NCI-H345 treated with DMSO at 0.1 percent for 48 hours (cell line): ENCODE results near the gene GSTT2.
"Not testable (repeated sequence)": the region's sequence is repeated elsewhere in the genome, so short reads cannot be mapped to it uniquely, and the experiment has no call there.

Source experiments
- DNase-seq: peaks from one replicate; lab custom pipeline; 2025; ENCODE audit not compliant: unreplicated experiment; lab: John Stamatoyannopoulos, UW

Gene GSTT2

DNA sequence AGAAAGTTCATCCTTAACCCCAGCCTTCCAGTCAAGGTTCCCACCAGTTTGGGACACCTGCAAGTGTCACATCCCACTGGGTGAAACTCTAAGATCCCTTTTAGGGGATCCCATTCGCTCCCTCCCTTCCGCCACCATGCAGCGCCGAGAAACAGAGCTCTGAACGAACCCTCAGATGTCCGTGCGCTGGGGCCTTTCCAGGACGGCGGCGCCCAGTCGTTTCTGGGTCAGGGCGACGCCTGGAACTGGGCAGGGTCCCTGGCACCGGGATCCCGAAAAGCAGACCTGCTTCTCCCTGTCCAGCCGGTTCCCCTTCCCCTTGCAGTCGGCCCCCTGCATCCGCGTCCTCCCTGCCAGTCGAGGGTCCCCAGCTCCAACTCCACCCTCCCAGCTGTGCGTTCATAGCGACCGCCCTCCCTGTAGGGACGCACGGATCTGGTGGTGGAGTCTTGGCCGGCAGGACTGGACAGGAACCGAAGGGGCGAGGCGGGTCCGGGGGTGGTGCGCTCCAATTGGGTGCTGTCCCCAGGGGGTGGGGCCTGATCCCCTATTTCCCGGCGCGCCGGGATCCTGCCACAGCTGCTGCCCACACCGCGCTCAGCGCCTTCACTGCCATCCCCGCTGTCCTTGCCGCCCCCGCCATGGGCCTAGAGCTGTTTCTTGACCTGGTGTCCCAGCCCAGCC lies at the start of gene GSTT2:
Gene GSTT2 (plus strand): TSS at position 578 of the 684 bp plus-strand sequence.
- not testable (repeated sequence) for DNase-seq

DNA sequence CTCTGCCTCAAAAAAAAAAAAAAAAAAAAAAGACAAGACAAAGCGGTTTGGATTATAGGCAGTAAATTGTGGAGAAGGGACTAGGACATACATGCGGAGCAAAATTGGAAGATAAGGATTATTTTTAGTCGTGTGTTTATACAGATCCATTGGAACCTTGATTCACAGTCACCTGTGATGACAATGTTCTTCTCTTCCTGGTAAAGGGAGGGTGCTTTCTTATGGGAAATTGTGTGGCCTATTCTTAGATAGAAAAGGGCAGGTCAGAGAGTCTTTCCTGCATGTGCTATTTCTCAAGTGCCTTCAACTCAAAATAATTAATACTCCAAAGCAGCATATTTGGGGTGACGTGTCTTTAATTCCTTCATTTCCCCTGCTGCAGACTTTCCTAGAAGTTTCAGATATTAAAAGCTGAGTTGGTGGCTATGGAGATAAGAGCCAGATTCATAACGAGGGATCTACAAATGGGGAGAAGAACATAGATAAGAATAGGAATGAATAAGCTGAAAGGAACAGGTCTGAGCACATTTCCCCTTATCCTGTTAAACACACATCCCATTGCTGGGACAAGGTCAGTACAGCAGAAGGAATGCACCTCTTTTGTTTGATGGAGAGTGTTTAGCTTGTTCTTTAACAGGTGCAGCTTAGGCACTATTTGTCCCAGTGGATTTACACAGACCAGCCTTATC lies 41.5 kb upstream of the GSTT2 start:
- peak; percentile 7 for DNase-seq

DNA sequence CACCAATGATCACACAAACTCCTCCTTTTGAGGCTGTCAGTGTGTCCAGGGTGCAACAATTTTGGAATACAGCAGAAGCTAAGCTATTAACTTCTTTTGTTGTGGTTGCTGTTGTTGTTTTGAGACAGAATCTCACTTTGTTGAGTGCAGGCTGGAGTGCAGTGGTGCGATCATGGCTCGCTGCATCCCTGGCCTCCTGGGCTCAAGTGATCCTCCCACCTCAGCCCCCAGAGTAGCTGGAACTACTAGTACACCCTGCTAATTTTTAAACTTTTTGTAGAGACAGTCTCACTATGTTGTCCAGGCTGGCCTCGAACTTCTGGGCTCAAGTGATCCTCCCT lies 40.9 kb upstream of the GSTT2 start:
- DNase-seq: no peak

DNA sequence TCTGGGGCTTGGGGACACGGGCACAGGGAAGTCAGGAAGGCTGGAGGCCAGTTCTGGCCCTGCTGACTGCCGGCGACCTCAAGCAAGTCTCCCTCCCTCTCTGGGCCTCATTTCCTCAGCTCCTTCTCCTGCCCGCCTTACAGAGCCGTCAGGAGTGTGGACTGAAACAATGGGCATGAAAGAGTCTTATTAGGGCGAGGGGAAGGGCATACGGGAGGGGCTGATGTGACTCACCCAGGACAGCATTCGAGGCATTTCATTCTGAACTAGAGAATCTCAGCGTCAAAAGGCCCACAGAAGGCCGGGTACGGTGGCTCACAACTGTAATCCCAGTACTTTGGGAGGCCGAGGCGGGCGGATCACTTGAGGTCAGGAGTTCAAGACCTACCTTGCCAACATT lies 39.8 kb upstream of the GSTT2 start:
- not testable (repeated sequence) for DNase-seq

DNA sequence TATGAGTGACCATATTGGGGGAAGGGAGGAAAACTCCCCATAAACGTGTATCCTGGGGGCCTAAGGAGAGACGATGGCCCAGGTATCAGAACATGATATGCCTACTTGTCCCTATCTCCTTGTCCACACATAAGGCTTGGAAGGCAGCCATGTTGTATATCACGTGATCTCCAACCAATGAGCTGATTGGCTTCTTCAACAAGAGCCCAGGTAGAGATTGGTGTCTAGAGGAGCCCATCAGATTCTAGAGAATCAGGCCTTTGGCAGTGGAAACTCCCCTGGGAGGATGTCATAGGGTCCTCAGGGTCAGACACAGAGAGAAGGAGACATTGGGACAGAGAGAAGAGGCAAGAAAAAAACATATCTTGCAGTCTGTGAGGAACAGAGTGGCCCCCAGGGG lies 32.5 kb upstream of the GSTT2 start:
- DNase-seq: not testable (repeated sequence)

DNA sequence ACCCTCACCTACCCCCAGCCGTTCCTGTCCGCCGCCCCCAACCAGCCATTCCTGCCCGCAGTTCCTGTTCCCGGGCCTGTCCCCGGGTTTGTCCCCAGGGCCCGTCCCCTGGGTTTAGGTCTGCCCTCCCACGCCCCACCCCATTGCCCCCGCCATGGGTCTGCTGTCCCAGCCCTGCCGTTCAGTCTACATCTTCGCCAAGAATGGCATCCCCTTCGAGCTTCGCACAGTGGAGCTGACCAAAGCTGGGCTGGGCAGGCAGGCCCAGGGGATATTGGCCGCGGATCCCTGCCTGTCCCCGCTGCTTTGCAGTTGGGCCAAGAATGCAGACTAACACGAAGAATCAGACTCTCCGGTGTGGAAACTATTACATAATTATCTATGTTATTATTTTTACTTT lies 30.2 kb upstream of the GSTT2 start:
- not testable (repeated sequence) for DNase-seq

DNA sequence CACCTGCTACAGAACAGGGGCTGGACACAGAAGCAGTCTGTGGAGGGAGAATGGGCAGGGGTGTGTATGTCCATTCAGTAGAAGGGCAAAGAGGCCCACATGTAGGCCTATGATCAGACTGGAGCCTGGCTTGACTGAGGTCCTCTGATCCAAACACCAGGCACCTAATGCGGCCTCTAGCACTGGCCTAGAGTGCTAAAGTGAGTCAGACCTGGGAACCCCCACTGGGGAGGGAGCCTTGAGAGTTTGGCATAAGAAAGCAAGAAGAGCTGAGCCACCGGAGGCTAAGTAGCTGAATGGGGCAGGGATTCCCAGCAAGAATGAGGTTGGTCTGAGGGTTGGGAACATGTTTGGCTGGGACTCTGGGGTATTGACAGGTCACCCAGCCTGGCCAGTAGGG lies 28.6 kb upstream of the GSTT2 start:
- DNase-seq: not testable (repeated sequence)

DNA sequence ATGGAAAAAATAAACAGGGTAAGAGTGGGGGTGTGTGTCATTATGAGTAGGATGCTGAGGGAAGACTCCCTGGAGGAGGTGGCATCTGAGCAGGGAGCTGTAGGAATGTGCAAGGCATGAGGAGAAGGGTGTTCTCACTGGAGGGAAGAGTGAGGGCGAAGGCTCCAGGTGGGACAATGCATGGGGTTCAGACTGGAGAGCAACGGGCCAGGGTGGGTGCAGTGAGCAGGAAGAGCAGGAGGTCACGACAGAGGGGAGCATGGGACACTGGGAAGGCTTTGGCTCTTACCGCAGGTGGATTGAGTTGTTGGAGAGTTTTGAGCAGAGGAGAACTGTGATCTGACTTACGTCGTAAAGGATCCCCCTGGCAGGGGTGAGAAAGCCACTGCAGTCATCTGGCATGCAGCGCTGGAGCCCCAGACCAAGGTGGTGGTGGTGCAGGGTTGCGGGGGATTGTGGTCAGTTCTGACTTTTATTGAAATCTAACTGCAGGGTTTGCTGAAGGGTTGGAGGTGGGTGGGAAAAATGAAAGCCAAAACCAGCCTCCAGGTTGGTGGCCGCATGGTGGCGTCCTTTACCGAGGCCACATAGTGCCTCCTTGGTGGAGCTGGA lies 27.0 kb upstream of the GSTT2 start:
- not testable (repeated sequence) for DNase-seq

DNA sequence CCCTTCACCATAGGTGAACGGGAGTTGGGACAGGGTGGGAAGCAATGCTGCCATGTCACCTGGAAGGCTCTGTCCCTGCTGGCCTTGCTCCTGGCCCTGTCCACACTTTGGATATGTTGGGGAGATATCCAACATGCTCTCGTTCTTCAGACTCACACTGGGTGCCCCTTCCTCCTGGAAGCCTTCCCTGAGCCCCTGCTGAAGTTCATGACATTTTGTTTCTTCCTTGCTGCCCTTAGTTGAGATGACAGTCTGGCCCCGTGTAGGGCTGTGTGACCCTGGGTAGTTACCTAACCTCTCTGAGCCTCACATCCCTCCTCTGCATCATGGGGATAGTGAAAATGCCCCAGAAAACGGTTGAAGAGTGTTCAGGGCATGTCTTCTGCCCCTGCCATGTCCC lies 26.4 kb upstream of the GSTT2 start:
- not testable (repeated sequence) for DNase-seq

DNA sequence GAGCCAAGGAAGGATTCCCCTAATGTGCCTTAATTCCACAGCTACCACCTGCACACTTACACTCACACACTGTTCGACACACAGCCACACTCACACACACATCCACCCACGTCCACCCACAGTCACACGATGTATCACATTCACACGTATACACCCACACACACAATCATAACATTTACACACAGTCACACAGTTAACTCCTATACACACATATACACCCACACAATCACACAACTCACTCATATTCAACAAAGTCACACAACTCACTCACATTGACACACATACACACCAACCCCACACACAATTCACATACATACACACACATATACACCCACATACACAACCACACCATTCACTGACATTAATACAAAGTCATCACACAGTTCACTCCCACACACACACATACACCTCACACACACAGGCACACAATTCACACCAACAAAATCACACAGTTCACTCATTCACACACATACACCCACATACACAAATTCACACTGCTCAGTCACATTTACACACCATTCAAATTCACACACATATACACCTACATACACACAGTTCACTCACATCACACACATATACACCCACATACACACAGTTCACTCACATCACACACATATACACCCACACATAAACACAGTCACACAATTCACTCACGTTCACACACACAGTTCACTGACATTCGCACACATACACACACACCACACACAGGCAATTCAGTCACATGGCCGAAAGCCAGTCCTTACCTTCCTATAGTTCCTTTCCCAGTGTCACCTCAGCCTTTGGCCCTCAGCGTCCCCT lies 25.5 kb upstream of the GSTT2 start:
- not testable (repeated sequence) for DNase-seq

DNA sequence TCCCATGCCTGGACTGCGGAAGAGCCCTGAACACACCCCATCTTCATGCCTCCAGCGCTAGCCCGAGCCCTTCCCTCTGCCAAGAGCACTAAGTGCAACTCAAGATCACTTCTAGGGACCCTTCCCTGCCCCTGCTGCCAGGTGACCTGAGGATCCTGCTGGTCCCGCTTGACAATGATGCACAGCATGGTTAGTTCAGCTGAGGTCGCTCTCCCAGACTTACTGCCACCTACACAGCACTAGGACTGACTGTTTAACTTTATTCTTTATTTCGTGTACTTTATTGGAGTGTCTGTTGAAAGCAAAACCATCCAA lies 25.0 kb upstream of the GSTT2 start:
- not testable (repeated sequence) for DNase-seq

DNA sequence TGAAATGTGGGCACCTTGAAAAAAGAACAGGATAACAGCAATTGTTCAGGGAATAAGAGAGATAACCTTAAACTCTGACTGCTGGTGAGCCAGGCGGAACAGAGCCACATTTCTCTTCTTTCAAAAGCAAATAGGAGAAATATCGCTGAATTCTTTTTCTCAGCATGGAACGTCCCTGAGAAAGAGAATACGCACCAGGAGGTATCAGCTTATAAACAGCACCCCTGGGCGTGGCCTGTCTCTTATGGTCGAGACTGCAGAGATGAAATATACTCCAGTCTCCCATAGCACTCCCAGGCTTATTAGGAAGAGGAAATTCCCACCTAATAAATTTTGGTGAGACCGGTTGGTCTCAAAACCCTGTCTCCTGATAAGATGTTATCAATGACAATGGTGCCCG lies 24.0 kb upstream of the GSTT2 start:
- not testable (repeated sequence) for DNase-seq

DNA sequence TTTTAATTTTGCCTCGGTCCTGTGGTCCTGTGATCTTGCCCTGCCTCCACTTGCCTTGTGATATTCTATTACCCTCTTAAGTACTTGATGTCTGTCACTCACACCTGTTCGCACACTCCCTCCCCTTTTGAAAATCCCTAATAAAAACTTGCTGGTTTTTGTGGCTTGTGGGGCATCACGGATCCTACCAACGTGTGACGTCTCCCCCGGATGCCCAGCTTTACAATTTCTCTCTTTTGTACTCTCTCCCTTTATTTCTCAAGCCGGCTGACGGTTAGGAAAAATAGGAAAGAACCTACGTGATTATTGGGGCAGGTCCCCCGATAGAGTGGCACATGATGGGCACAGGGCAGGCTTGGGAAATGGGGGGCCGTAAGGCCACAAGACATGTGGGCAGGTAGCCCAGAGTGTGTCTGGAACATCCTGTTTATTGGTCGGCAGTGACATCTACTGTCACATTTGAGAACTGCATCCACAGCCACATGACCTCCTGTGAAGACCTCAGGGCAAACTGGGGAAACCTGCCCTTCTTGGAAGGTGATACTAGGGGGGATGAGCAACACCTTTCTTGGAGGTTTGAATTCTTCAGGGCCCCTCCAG lies 23.5 kb upstream of the GSTT2 start:
- DNase-seq: peak; percentile 58

DNA sequence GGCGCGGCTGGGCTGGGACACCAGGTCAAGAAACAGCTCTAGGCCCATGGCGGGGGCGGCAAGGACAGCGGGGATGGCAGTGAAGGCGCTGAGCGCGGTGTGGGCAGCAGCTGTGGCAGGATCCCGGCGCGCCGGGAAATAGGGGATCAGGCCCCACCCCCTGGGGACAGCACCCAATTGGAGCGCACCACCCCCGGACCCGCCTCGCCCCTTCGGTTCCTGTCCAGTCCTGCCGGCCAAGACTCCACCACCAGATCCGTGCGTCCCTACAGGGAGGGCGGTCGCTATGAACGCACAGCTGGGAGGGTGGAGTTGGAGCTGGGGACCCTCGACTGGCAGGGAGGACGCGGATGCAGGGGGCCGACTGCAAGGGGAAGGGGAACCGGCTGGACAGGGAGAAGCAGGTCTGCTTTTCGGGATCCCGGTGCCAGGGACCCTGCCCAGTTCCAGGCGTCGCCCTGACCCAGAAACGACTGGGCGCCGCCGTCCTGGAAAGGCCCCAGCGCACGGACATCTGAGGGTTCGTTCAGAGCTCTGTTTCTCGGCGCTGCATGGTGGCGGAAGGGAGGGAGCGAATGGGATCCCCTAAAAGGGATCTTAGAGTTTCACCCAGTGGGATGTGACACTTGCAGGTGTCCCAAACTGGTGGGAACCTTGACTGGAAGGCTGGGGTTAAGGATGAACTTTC lies 18.7 kb upstream of the GSTT2 start, which contains the start of gene GSTT2B:
Gene GSTT2B (minus strand): TSS at position 112 of the 688 bp plus-strand sequence. CDS start 64 bp downstream, at position 48.
- not testable (repeated sequence) for DNase-seq

DNA sequence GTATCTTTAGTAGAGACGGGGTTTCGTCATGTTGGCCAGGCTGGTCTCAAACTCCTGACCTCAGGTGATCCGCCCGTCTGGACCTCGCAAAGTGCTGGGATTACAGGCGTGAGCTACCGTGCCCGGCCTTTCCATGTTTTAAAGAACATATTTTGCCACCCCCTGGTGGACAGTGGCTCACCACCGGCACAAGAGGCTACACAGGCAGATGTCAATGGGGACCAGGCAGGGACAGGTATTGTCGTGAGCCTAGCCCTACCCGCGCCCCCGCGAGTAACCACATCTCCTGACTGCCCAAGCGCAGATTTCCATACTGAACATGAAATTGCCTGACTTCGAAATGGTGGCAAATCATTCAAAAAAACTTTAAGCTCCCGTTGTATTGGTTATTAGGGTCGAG lies 13.8 kb upstream of the GSTT2 start:
- not testable (repeated sequence) for DNase-seq

DNA sequence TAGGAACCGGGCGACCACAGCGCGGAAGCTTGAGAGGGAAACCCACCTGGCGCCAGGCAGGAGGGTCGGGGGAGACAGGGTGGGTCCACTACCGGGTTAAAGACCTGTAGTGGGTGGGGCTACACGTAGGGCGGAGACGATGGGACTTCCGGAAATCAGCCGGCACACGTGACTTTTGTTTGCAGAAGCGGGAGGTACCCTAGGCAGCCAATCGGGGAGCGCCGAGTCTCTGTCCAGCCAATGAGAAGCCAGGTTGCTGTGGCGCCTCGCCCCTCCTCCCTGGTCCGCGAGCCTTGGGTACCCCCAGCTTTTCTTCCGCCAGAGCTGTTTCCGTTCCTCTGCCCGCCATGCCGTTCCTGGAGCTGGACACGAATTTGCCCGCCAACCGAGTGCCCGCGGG lies 13.4 kb upstream of the GSTT2 start, which contains the start of gene DDTL:
Gene DDTL (plus strand): TSS at position 321 of the 400 bp plus-strand sequence. CDS start 27 bp downstream, at position 348.
- not testable (repeated sequence) for DNase-seq

DNA sequence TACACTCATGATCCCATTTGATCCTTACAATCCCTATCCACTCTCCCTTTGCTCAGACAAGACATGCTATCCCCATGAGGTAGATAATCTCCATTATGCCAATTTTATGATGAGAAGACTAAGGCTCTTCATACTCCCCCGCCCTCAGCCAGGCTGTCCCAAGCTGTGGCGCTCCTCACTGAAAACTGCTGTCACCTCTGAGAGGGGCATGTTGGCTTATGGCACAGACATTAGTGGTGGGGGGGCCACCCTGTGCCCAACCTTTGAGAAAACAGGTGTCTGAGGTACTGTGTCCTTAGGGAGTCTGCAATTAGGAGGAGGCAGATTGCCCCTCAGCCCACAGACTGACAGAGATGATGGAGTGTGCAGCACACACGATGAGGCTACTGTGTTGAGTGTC lies 10.9 kb upstream of the GSTT2 start:
- no peak for DNase-seq

DNA sequence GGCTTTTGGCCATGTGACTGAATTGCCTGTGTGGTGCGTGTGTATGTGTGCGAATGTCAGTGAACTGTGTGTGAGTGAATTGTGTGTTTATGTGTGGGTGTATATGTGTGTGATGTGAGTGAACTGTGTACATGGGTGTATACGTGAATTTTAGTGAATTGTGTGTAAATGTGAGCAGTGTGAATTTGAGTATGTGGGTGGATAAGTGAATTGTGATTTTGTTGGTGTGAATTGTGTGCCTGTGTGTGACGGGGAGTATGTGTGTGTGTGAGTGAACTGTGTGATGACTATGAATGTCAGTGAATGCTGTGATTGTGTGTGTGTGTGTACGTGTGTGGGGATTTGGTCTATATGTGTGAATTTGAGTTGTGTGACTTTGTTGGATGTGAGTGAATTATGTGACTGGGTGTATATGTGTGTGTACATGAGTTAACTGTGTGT lies 9.7 kb upstream of the GSTT2 start:
- no peak for DNase-seq

DNA sequence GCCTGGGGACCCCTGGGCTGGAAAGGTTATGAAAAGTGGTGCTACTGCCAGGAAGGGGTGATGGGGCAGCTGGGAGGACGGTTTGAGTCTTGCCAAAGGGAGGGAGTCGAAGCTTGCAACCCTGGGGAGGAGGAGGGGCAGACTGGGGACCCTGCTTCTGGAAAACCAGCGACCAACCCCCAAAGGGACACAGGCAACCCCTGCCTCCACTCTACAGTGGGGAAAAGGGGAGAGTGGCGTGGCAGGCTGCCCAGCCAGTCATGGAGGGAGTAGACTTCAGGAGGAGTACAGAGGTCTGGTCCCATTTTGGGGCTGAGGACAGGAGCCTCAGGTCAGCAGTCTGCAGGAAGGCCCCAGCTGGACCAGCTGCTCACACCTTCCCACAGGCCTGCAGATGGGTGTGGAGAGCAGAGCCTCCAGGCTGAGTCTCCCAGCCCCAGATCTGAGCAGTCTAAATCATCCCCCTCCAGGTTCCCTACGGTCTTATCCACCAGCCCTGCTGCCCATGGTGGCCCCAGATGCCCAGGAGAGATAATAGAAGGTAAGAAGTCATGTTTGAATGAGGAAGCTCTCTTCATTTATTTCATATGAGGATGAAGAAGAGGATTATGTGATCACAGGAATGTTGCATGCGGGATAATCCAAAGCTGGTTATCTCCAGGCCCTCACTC lies 9.0 kb upstream of the GSTT2 start:
- DNase-seq: no peak

DNA sequence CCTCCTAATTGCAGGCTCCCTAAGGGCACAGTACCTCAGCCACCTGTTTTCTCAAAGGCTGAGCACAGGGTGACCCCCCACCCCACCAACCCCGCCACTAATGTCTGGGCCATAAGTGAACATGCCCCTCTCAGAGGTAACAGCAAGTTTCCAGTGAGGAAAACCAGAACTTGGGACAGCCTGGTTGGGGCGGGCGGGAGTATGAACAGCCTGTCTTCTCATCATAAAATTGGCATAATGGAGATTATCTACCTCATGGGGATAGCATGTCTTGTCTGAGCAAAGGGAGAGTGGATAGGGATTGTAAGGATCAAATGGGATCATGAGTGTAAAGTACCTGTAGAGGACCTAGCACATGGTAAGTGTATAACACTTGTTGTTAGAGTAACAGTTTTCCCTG lies 8.0 kb upstream of the GSTT2 start:
- not testable (repeated sequence) for DNase-seq
